Measurements from ENCODE around the gene PPIF.
A peak's percentile ranks its signal among the peaks of the same experiment; 100 is the strongest.

The PPIF gene

GRCh38 chr10:79359816-79360498, 12.7 kb downstream of the PPIF start:
- no peaks in the 10 kb centered on the region for H3K27me3 ChIP-seq (ENCODE audit: insufficient read depth, poor library complexity, severe bottlenecking)
- no peak for TF ChIP-seq POLR2AphosphoS5 (IDR thresholded peaks at IDR 0.05; ENCODE audit: low read depth)
- peak; percentile 22; the same call in 1 of the 2 replicates for TF ChIP-seq SPI1 (IDR thresholded peaks at IDR 0.05; ENCODE audit: borderline replicate concordance, low read depth)
- no peak for DNase-seq (ENCODE audit: low read depth in 1 of 2, low spot score in 1 of 2)
- no peak overlapping the region for H3K4me3 ChIP-seq (replicated peaks; ENCODE audit: insufficient read depth, low read length)
- H3K27ac ChIP-seq (replicated peaks) = no peak overlapping the region

- no peak for TF ChIP-seq REST (IDR thresholded peaks at IDR 0.05; ENCODE audit: insufficient replicate concordance, low read depth)
- no peak for TF ChIP-seq POLR2AphosphoS5 (IDR thresholded peaks at IDR 0.05; ENCODE audit: low read depth)
- no peak for TF ChIP-seq CTCF (IDR thresholded peaks at IDR 0.05; ENCODE audit: insufficient read depth, low read length)
- no peak for TF ChIP-seq GABPA (IDR thresholded peaks at IDR 0.05; ENCODE audit: low read depth)
- TF ChIP-seq SPI1 (IDR thresholded peaks at IDR 0.05; ENCODE audit: borderline replicate concordance, low read depth) = no peak
- no peak for DNase-seq (ENCODE audit: low read depth in 1 of 2, low spot score in 1 of 2)
- Histone ChIP-seq H3K27ac (replicated peaks) (no peak overlapping the region), H3K27me3 (ENCODE audit: insufficient read depth, poor library complexity, severe bottlenecking) (no peaks in the 10 kb centered on the region), H3K4me3 (replicated peaks; ENCODE audit: insufficient read depth, low read length) (no peak overlapping the region)
Observed at GRCh38 chr10:79360499-79361342, 13.5 kb downstream of the PPIF start.

- Histone ChIP-seq H3K4me3 (replicated peaks; ENCODE audit: insufficient read depth, low read length) (no peak overlapping the region), H3K27ac (replicated peaks) (no peak overlapping the region), H3K27me3 (ENCODE audit: insufficient read depth, poor library complexity, severe bottlenecking) (no peaks in the 10 kb centered on the region)
- no peak for DNase-seq (ENCODE audit: low read depth in 1 of 2, low spot score in 1 of 2)
- TF ChIP-seq CTCF (IDR thresholded peaks at IDR 0.05; ENCODE audit: insufficient read depth, low read length) (no peak), SPI1 (IDR thresholded peaks at IDR 0.05; ENCODE audit: borderline replicate concordance, low read depth) (no peak), REST (IDR thresholded peaks at IDR 0.05; ENCODE audit: insufficient replicate concordance, low read depth) (no peak), POLR2AphosphoS5 (IDR thresholded peaks at IDR 0.05; ENCODE audit: low read depth) (no peak), GABPA (IDR thresholded peaks at IDR 0.05; ENCODE audit: low read depth) (no peak)
Observed at GRCh38 chr10:79361726-79362397, 14.6 kb downstream of the PPIF start.

All from HL-60 (cell line).